ENCODE measurements around the gene TRIM56.
"Not testable (repeated sequence)": the region's sequence is repeated elsewhere in the genome, so short reads cannot be mapped to it uniquely, and the experiment has no call there.

DNA sequence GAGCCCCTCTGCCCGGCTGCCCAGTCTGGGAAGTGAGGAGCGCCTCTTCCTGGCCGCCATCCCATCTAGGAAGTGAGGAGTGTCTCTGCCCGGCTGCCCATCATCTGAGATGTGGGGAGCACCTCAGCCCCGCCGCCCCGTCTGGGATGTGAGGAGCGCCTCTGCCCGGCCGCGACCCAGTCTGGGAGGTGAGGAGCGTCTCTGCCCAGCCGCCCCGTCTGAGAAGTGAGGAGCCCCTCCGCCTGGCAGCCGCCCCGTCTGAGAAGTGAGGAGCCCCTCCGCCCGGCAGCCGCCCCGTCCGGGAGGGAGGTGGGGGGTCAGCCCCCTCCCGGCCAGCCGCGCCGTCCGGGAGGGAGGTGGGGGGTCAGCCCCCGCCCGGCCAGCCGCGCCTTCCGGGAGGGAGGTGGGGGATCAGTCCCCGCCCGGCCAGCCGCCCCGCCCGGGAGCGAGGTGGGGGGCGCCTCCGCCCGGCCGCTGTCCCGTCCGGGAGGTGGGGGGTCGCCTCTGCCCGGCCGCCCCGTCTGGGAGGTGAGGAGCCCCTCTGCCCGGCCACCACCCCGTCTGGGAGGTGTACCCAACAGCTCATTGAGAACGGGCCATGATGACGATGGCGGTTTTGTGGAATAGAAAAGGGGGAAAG lies 7.1 kb downstream of the TRIM56 start:
- TF ChIP-seq, protein P1, sequence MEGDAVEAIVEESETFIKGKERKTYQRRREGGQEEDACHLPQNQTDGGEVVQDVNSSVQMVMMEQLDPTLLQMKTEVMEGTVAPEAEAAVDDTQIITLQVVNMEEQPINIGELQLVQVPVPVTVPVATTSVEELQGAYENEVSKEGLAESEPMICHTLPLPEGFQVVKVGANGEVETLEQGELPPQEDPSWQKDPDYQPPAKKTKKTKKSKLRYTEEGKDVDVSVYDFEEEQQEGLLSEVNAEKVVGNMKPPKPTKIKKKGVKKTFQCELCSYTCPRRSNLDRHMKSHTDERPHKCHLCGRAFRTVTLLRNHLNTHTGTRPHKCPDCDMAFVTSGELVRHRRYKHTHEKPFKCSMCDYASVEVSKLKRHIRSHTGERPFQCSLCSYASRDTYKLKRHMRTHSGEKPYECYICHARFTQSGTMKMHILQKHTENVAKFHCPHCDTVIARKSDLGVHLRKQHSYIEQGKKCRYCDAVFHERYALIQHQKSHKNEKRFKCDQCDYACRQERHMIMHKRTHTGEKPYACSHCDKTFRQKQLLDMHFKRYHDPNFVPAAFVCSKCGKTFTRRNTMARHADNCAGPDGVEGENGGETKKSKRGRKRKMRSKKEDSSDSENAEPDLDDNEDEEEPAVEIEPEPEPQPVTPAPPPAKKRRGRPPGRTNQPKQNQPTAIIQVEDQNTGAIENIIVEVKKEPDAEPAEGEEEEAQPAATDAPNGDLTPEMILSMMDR (conservative IDR thresholded peaks at IDR 0.05 in 1 of 2, IDR thresholded peaks at IDR 0.05 in 1 of 2; ENCODE audit: low read depth in 1 of 2, low read length in 2 of 2), result not testable (repeated sequence)
- not testable (repeated sequence) for TF ChIP-seq EZH2 (IDR thresholded peaks at IDR 0.05; ENCODE audit: low read length, missing control alignments)
